WTC11 (cell line): Measurements from ENCODE around the gene CORO2B.

Experiments used
- CREB1 ChIP-seq: sonication (generic); formaldehyde crosslinking; IDR thresholded peaks from 2 replicates; pipeline ENCODE4 v1.8.0; 2023; ENCODE audit warnings: mild to moderate bottlenecking, missing genetic modification reagents
- ELF4 ChIP-seq: sonication (generic); formaldehyde crosslinking; IDR thresholded peaks from 2 replicates; pipeline ENCODE4 v1.8.1; 2022; ENCODE audit warnings: low read depth, mild to moderate bottlenecking, moderate library complexity, missing genetic modification reagents
- GABPB1 ChIP-seq: sonication (generic); formaldehyde crosslinking; IDR thresholded peaks from 2 replicates; pipeline ENCODE4 v1.8.1; 2023; ENCODE audit warnings: mild to moderate bottlenecking, missing genetic modification reagents
- MYBL2 ChIP-seq: sonication (generic); formaldehyde crosslinking; IDR thresholded peaks from 2 replicates; pipeline ENCODE4 v1.8.1; 2023; ENCODE audit warnings: mild to moderate bottlenecking, moderate library complexity, missing genetic modification reagents
- ZNF512 ChIP-seq: sonication (generic); formaldehyde crosslinking; IDR thresholded peaks from 2 replicates; pipeline ENCODE4 v1.8.1; 2022; ENCODE audit warnings: missing genetic modification reagents, borderline replicate concordance
- TF ChIP-seq, protein P1 (sequence below): fragments of 250-450 bp; sonication (Bioruptor Pico); IDR thresholded peaks from 2 replicates; pipeline ENCODE4 v1.9.0; 2021; ENCODE audit warnings: mild to moderate bottlenecking, borderline replicate concordance
- TF ChIP-seq, protein P2 (sequence below): fragments of 200-600 bp; IDR thresholded peaks from 2 replicates; pipeline ENCODE4 v1.8.0; 2022; ENCODE audit warnings: antibody characterized with exemption
- TF ChIP-seq, protein P3 (sequence below): sonication (generic); formaldehyde crosslinking; conservative IDR thresholded peaks from 2 replicates; pipeline ENCODE4 v1.8.1; 2022; ENCODE audit warnings: mild to moderate bottlenecking, missing genetic modification reagents
- TF ChIP-seq, protein P4 (sequence below): sonication (generic); formaldehyde crosslinking; IDR thresholded peaks from 2 replicates; pipeline ENCODE4 v1.8.0; 2022; ENCODE audit warnings: mild to moderate bottlenecking, missing genetic modification reagents

GRCh38 chr15:68732451-68732850 is 153.7 kb downstream of the CORO2B start:
- TF ChIP-seq, protein P1, sequence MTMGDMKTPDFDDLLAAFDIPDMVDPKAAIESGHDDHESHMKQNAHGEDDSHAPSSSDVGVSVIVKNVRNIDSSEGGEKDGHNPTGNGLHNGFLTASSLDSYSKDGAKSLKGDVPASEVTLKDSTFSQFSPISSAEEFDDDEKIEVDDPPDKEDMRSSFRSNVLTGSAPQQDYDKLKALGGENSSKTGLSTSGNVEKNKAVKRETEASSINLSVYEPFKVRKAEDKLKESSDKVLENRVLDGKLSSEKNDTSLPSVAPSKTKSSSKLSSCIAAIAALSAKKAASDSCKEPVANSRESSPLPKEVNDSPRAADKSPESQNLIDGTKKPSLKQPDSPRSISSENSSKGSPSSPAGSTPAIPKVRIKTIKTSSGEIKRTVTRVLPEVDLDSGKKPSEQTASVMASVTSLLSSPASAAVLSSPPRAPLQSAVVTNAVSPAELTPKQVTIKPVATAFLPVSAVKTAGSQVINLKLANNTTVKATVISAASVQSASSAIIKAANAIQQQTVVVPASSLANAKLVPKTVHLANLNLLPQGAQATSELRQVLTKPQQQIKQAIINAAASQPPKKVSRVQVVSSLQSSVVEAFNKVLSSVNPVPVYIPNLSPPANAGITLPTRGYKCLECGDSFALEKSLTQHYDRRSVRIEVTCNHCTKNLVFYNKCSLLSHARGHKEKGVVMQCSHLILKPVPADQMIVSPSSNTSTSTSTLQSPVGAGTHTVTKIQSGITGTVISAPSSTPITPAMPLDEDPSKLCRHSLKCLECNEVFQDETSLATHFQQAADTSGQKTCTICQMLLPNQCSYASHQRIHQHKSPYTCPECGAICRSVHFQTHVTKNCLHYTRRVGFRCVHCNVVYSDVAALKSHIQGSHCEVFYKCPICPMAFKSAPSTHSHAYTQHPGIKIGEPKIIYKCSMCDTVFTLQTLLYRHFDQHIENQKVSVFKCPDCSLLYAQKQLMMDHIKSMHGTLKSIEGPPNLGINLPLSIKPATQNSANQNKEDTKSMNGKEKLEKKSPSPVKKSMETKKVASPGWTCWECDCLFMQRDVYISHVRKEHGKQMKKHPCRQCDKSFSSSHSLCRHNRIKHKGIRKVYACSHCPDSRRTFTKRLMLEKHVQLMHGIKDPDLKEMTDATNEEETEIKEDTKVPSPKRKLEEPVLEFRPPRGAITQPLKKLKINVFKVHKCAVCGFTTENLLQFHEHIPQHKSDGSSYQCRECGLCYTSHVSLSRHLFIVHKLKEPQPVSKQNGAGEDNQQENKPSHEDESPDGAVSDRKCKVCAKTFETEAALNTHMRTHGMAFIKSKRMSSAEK = no peak
- TF ChIP-seq GABPB1 (CRISPR knock-in tag) = no peak
- TF ChIP-seq, protein P2, sequence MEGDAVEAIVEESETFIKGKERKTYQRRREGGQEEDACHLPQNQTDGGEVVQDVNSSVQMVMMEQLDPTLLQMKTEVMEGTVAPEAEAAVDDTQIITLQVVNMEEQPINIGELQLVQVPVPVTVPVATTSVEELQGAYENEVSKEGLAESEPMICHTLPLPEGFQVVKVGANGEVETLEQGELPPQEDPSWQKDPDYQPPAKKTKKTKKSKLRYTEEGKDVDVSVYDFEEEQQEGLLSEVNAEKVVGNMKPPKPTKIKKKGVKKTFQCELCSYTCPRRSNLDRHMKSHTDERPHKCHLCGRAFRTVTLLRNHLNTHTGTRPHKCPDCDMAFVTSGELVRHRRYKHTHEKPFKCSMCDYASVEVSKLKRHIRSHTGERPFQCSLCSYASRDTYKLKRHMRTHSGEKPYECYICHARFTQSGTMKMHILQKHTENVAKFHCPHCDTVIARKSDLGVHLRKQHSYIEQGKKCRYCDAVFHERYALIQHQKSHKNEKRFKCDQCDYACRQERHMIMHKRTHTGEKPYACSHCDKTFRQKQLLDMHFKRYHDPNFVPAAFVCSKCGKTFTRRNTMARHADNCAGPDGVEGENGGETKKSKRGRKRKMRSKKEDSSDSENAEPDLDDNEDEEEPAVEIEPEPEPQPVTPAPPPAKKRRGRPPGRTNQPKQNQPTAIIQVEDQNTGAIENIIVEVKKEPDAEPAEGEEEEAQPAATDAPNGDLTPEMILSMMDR = no peak
- TF ChIP-seq, protein P3, sequence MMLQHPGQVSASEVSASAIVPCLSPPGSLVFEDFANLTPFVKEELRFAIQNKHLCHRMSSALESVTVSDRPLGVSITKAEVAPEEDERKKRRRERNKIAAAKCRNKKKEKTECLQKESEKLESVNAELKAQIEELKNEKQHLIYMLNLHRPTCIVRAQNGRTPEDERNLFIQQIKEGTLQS = no peak
- no peak for TF ChIP-seq MYBL2 (CRISPR knock-in tag)
- no peak for TF ChIP-seq ELF4
- TF ChIP-seq ZNF512 (CRISPR knock-in tag) = no peak
- TF ChIP-seq, protein P4, sequence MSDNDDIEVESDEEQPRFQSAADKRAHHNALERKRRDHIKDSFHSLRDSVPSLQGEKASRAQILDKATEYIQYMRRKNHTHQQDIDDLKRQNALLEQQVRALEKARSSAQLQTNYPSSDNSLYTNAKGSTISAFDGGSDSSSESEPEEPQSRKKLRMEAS (CRISPR knock-in tag) = no peak
- TF ChIP-seq CREB1 (CRISPR knock-in tag) = no peak
